DMS53 (cell line): ENCODE results near the gene NMNAT2.
A peak's percentile ranks its signal among the peaks of the same experiment; 100 is the strongest.
"Not testable (repeated sequence)": the region's sequence is repeated elsewhere in the genome, so short reads cannot be mapped to it uniquely, and the experiment has no call there.

Source experiments
- DNase-seq: peaks from one replicate; lab custom pipeline; 2025; lab: John Stamatoyannopoulos, UW

NMNAT2 gene

GRCh38 chr1:183285256-183285655 lies 132.9 kb downstream of the NMNAT2 start:
- no peak for DNase-seq

- no peak for DNase-seq
Measured at GRCh38 chr1:183284086-183284485, 134.1 kb downstream of the NMNAT2 start.

GRCh38 chr1:183283286-183283685 lies 134.9 kb downstream of the NMNAT2 start:
- DNase-seq: no peak

- peak; percentile 10 for DNase-seq
Measured at GRCh38 chr1:183282101-183282855, 135.9 kb downstream of the NMNAT2 start.

- peak; percentile 88 for DNase-seq
Measured at GRCh38 chr1:183281553-183282091, 136.6 kb downstream of the NMNAT2 start.

- DNase-seq: no peak
Measured at GRCh38 chr1:183281039-183281438, 137.1 kb downstream of the NMNAT2 start.

GRCh38 chr1:183279835-183280234 lies 138.3 kb downstream of the NMNAT2 start:
- DNase-seq: no peak

GRCh38 chr1:183278739-183279591 lies 139.2 kb downstream of the NMNAT2 start:
- no peak for DNase-seq

- no peak for DNase-seq
Measured at GRCh38 chr1:183277821-183278738, 140.1 kb downstream of the NMNAT2 start.

- no peak for DNase-seq
Measured at GRCh38 chr1:183276386-183277080, 141.6 kb downstream of the NMNAT2 start.

GRCh38 chr1:183275322-183275721 lies 142.9 kb downstream of the NMNAT2 start:
- no peak for DNase-seq

- no peak for DNase-seq
Measured at GRCh38 chr1:183274836-183275235, 143.3 kb downstream of the NMNAT2 start.

GRCh38 chr1:183273984-183274383 lies 144.2 kb downstream of the NMNAT2 start:
- DNase-seq: not testable (repeated sequence)

GRCh38 chr1:183273300-183273699 lies 144.9 kb downstream of the NMNAT2 start:
- no peak for DNase-seq

- DNase-seq: no peak
Measured at GRCh38 chr1:183272390-183272848, 145.8 kb downstream of the NMNAT2 start.

GRCh38 chr1:183270541-183271141 lies 147.5 kb downstream of the NMNAT2 start:
- DNase-seq: no peak

- no peak for DNase-seq
Measured at GRCh38 chr1:183267646-183268431, 150.3 kb downstream of the NMNAT2 start.

- no peak for DNase-seq
Measured at GRCh38 chr1:183263886-183264602, 154.1 kb downstream of the NMNAT2 start.

GRCh38 chr1:183262628-183263200 lies 155.5 kb downstream of the NMNAT2 start:
- DNase-seq: no peak
